HG03460 (cell line): ENCODE results near the gene RSPH1.

Experiments used
- ATAC-seq: cut with Tn5 transposase; IDR thresholded peaks from one replicate; pipeline ENCODE4 v1.9.1; 2021; ENCODE audit not compliant: unreplicated experiment

RSPH1 gene

GRCh38 chr21:42532466-42533181, 36.6 kb upstream of the RSPH1 start:
- ATAC-seq, result no peak

- ATAC-seq, result no peak
These were observed 35.7 kb upstream of the RSPH1 start for GRCh38 chr21:42531771-42532170.

GRCh38 chr21:42530167-42530518, 34.1 kb upstream of the RSPH1 start:
- ATAC-seq, result no peak

GRCh38 chr21:42527489-42528158, 31.6 kb upstream of the RSPH1 start:
- ATAC-seq, result no peak

GRCh38 chr21:42527127-42527488, 31.1 kb upstream of the RSPH1 start:
- ATAC-seq, result no peak

GRCh38 chr21:42526379-42526727, 30.3 kb upstream of the RSPH1 start:
- ATAC-seq, result no peak

GRCh38 chr21:42525676-42526378, 29.8 kb upstream of the RSPH1 start:
- no peak for ATAC-seq

- ATAC-seq, result no peak
These were observed 29.1 kb upstream of the RSPH1 start for GRCh38 chr21:42525029-42525581.

GRCh38 chr21:42524341-42525028, 28.5 kb upstream of the RSPH1 start:
- ATAC-seq, result peak; percentile 60

- no peak for ATAC-seq
These were observed 27.9 kb upstream of the RSPH1 start for GRCh38 chr21:42523941-42524340.

- ATAC-seq, result no peak
These were observed 27.2 kb upstream of the RSPH1 start for GRCh38 chr21:42523211-42523610.

- no peak for ATAC-seq
These were observed 26.7 kb upstream of the RSPH1 start for GRCh38 chr21:42522771-42523170.

GRCh38 chr21:42522271-42522670, 26.2 kb upstream of the RSPH1 start:
- ATAC-seq, result no peak

GRCh38 chr21:42521805-42522204, 25.8 kb upstream of the RSPH1 start:
- ATAC-seq, result no peak

GRCh38 chr21:42521384-42521783, 25.4 kb upstream of the RSPH1 start:
- no peak for ATAC-seq

- no peak for ATAC-seq
These were observed 24.7 kb upstream of the RSPH1 start for GRCh38 chr21:42520628-42521253.

- no peak for ATAC-seq
These were observed 22.6 kb upstream of the RSPH1 start for GRCh38 chr21:42518626-42519025.

- no peak for ATAC-seq
These were observed 22.2 kb upstream of the RSPH1 start for GRCh38 chr21:42518215-42518614.

- ATAC-seq, result no peak
These were observed 19.9 kb upstream of the RSPH1 start for GRCh38 chr21:42515708-42516502.

- ATAC-seq, result no peak
These were observed 18.8 kb upstream of the RSPH1 start for GRCh38 chr21:42514883-42515228.
